Ovary (tissue), 3 donors: ENCODE data around the gene SHMT2.

Experiments
- POLR2A ChIP-seq: fragments of 450-650 bp; IDR thresholded peaks from one replicate; pipeline ENCODE4 v1.6.1; 2017; ENCODE audit warnings: antibody characterized with exemption, mild to moderate bottlenecking, moderate library complexity
- TF ChIP-seq, protein P1 (sequence below), 3 donors: fragments of 450-650 bp in 2 of 3; fragments of 200-600 bp in 1 of 3; IDR thresholded peaks; one replicate each; pipeline versions ENCODE4 v1.5.1 to v1.8.0; 2016 to 2022; ENCODE audit warnings: antibody characterized with exemption in 3 of 3, mild to moderate bottlenecking in 1 of 3
- donor health status: DM: no; HTN: no; CAD: no.

DNA sequence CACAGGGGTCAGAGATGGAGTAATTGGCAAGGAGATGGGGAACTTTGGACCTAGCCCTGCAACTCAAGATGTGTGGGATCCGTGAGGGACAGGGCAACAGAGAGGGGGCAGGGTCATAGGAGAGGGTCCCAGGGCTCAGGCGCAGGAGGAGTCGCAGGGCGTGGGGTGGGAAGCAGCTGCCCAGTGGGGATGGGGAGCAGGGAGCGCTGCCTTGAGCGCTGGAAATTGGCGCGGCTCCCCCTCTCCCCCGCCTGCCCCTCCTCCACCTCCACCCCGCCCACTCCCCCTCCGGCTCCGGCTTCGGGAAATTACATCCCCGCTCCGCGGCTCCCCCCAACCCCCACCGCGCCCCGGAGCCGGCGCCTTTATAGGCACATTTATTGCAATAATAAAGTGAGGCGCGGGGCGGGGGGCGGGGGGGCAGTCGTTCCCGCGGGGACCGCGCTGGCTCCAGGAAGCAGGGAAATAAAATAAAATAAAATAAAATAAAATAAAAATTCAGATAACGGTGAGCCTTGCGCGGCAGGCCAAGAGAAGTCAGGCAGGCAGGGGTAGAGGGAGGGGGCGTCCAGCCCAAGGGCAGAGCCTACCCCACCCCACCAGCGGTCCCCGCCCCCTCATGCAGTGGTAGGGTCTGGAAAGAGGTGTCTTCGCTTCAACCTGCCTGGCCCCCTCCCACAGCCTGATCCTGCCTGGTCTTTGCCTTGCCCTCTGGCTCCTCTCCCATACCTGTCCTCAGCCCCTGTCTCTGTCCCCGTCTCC is 9.3 kb upstream of the SHMT2 start:
- TF ChIP-seq, protein P1, sequence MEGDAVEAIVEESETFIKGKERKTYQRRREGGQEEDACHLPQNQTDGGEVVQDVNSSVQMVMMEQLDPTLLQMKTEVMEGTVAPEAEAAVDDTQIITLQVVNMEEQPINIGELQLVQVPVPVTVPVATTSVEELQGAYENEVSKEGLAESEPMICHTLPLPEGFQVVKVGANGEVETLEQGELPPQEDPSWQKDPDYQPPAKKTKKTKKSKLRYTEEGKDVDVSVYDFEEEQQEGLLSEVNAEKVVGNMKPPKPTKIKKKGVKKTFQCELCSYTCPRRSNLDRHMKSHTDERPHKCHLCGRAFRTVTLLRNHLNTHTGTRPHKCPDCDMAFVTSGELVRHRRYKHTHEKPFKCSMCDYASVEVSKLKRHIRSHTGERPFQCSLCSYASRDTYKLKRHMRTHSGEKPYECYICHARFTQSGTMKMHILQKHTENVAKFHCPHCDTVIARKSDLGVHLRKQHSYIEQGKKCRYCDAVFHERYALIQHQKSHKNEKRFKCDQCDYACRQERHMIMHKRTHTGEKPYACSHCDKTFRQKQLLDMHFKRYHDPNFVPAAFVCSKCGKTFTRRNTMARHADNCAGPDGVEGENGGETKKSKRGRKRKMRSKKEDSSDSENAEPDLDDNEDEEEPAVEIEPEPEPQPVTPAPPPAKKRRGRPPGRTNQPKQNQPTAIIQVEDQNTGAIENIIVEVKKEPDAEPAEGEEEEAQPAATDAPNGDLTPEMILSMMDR (IDR thresholded peaks at IDR 0.05) = no peak
- TF ChIP-seq POLR2A = no peak
